Esophagus squamous epithelium (tissue), 4 donors: ENCODE measurements around the gene NSD2.
A peak's percentile ranks its signal among the peaks of the same experiment; 100 is the strongest.

ENCODE experiments used
- POLR2A ChIP-seq, 4 donors: fragments of 450-650 bp; IDR thresholded peaks; one replicate each; pipeline ENCODE4 v1.6.1; 2017; ENCODE audit warnings: antibody characterized with exemption in 4 of 4, mild to moderate bottlenecking in 4 of 4, moderate library complexity in 3 of 4
- TF ChIP-seq, protein P1 (sequence below), 6 experiments: fragments of 450-650 bp in 4 of 6; fragments of 200-600 bp in 2 of 6; sonication (generic) in 2 of 6; IDR thresholded peaks; one replicate each; pipeline ENCODE4 v1.5.1; 2016 to 2019; ENCODE audit warnings: antibody characterized with exemption in 6 of 6, mild to moderate bottlenecking in 4 of 6, moderate library complexity in 4 of 6

GRCh38 chr4:2008671-2008920, 137.4 kb downstream of the NSD2 start:
- TF ChIP-seq, protein P1, sequence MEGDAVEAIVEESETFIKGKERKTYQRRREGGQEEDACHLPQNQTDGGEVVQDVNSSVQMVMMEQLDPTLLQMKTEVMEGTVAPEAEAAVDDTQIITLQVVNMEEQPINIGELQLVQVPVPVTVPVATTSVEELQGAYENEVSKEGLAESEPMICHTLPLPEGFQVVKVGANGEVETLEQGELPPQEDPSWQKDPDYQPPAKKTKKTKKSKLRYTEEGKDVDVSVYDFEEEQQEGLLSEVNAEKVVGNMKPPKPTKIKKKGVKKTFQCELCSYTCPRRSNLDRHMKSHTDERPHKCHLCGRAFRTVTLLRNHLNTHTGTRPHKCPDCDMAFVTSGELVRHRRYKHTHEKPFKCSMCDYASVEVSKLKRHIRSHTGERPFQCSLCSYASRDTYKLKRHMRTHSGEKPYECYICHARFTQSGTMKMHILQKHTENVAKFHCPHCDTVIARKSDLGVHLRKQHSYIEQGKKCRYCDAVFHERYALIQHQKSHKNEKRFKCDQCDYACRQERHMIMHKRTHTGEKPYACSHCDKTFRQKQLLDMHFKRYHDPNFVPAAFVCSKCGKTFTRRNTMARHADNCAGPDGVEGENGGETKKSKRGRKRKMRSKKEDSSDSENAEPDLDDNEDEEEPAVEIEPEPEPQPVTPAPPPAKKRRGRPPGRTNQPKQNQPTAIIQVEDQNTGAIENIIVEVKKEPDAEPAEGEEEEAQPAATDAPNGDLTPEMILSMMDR (IDR thresholded peaks at IDR 0.05) = no peak
- TF ChIP-seq POLR2A (IDR thresholded peaks at IDR 0.05) = peak in 1 of 4 donors; percentile 9
